Gastrocnemius medialis (tissue), 4 donors: ENCODE measurements around the gene RALGAPB. TPM values are rescaled to one million over a fixed set of nuclear protein-coding genes. Genes with fewer than 3 reads are reported as not detected.

ENCODE experiments used
- ATAC-seq, 2 donors: fragments of 150-250 bp; one replicate each; pipeline ENCODE4 v1.9.1; 2016
- DNase-seq, 2 donors: peaks; one replicate each; pipeline ENCODE4 v3.0.0-alpha.2; 2019
- H3K27ac ChIP-seq, 4 donors: fragments of 200-600 bp; sonication (generic); 1 replicate in 1 of 4; 2 replicates in 3 of 4; pipeline ENCODE4 v1.5.1; 2016 to 2018; ENCODE audit warnings: mild to moderate bottlenecking in 2 of 4, moderate library complexity in 1 of 4
- H3K27me3 ChIP-seq, 3 donors: fragments of 200-600 bp; sonication (generic) in 2 of 3; 1 replicate in 1 of 3; 2 replicates in 2 of 3; pipeline versions ENCODE4 v1.5.1 to v1.6.0; 2016 to 2019; ENCODE audit warnings: mild to moderate bottlenecking in 1 of 3, moderate library complexity in 1 of 3
- H3K36me3 ChIP-seq, 2 donors: fragments of 200-600 bp; sonication (generic) in 1 of 2; one replicate each; pipeline ENCODE4 v1.5.1; 2017 to 2018
- H3K4me1 ChIP-seq, 2 donors: fragments of 200-600 bp; sonication (generic) in 1 of 2; one replicate each; pipeline ENCODE4 v1.5.1; 2016 to 2017; ENCODE audit warnings: mild to moderate bottlenecking in 2 of 2
- H3K4me3 ChIP-seq, 4 donors: fragments of 200-600 bp; sonication (generic) in 3 of 4; 1 replicate in 1 of 4; 2 replicates in 3 of 4; pipeline ENCODE4 v1.5.1; 2016 to 2019; ENCODE audit warnings: mild to moderate bottlenecking in 2 of 4
- H3K9me3 ChIP-seq, 3 donors: fragments of 200-600 bp; sonication (generic) in 2 of 3; 1 replicate in 1 of 3; 2 replicates in 2 of 3; pipeline ENCODE4 v1.5.1; 2016 to 2019
- POLR2A ChIP-seq, 2 donors: fragments of 450-650 bp; IDR thresholded peaks; one replicate each; pipeline ENCODE4 v1.6.1; 2017; ENCODE audit warnings: antibody characterized with exemption in 2 of 2, mild to moderate bottlenecking in 2 of 2, moderate library complexity in 2 of 2
- in situ Hi-C, 4 donors: fragments of 200-750 bp; cut with MboI; loops; one replicate each; pipeline versions ENCODE4 v1.15.0 to v1.8.0; 2017; ENCODE audit warnings: low sequenced_read_pairs in 4 of 4
- intact Hi-C: fragments of 100-400 bp; cut with DNase I; formaldehyde crosslinking; loops from one replicate; pipeline ENCODE4 v1.15.1; 2023; ENCODE audit warnings: low total_unique reads
- total RNA-seq, 4 donors: library from RNA; depleted of rRNA; stranded (reverse); fragments of >200 nt; gene quantifications; one replicate each; pipeline versions ENCODE4 v1.1.0 to v1.2.3, GENCODE V29; 2016
- TF ChIP-seq, protein P1 (sequence below), 5 experiments: fragments of 450-650 bp in 3 of 5; fragments of 200-600 bp in 2 of 5; sonication (generic) in 2 of 5; IDR thresholded peaks in 4 of 5; conservative IDR thresholded peaks in 1 of 5; 1 replicate in 4 of 5; 2 replicates in 1 of 5; pipeline ENCODE4 v1.5.1; 2016 to 2019; ENCODE audit warnings: antibody characterized with exemption in 5 of 5, mild to moderate bottlenecking in 3 of 5, moderate library complexity in 3 of 5

The RALGAPB gene
- total RNA-seq, 4 donors from 2014 or later: 23.2 to 28.8 (median 26.0) TPM

DNA sequence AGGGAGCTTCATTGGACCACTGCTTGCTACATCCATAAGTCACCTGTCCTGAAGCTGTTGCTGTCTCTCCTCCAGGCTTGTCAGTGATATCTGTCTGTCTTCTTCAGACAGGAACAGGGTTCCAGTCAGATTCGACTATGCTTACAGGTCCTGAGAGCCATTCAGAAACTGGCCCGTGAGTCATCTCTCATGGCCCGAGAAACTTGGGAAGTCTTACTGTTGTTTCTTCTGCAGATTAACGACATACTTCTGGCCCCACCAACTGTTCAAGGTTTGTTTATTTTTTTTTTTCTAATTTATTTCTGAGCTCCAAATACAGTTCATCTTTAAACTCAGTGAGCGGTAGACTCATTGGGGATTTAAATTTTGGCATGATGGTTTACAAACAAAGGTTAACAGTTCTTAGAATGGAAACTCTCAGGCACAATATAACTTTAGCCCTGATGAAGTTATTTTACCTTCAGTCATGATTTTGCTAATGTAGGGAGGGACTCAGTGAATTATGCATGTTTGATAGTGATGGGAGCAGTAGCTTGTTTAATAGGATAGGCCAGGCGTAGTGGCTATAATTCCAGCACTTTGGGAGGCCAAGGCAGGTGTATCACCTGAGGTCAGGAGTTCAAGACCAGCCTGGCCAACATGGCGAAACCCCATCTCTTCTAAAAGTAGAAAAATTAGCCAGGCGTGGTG, 24.7 kb downstream of the RALGAPB start:
- H3K27me3 ChIP-seq: no peaks in the 10 kb centered on the region
- ATAC-seq: no peak
- H3K4me1 ChIP-seq: peaks cover 0 to 6% of the 10 kb centered on the region in 2 donors
- H3K36me3 ChIP-seq: peaks cover 2 to 76% of the 10 kb centered on the region in 2 donors
- no peak for DNase-seq
- no peak overlapping the region for H3K27ac ChIP-seq
- intact Hi-C loops: no loop called here
- H3K9me3 ChIP-seq: no peaks in the 10 kb centered on the region
- H3K4me3 ChIP-seq: no peak overlapping the region
- in situ Hi-C loops: no loop called here
- TF ChIP-seq, protein P1, sequence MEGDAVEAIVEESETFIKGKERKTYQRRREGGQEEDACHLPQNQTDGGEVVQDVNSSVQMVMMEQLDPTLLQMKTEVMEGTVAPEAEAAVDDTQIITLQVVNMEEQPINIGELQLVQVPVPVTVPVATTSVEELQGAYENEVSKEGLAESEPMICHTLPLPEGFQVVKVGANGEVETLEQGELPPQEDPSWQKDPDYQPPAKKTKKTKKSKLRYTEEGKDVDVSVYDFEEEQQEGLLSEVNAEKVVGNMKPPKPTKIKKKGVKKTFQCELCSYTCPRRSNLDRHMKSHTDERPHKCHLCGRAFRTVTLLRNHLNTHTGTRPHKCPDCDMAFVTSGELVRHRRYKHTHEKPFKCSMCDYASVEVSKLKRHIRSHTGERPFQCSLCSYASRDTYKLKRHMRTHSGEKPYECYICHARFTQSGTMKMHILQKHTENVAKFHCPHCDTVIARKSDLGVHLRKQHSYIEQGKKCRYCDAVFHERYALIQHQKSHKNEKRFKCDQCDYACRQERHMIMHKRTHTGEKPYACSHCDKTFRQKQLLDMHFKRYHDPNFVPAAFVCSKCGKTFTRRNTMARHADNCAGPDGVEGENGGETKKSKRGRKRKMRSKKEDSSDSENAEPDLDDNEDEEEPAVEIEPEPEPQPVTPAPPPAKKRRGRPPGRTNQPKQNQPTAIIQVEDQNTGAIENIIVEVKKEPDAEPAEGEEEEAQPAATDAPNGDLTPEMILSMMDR (IDR thresholded peaks at IDR 0.05 in 4 of 5, conservative IDR thresholded peaks at IDR 0.05 in 1 of 5): no peak
- TF ChIP-seq POLR2A (IDR thresholded peaks at IDR 0.05): no peak

DNA sequence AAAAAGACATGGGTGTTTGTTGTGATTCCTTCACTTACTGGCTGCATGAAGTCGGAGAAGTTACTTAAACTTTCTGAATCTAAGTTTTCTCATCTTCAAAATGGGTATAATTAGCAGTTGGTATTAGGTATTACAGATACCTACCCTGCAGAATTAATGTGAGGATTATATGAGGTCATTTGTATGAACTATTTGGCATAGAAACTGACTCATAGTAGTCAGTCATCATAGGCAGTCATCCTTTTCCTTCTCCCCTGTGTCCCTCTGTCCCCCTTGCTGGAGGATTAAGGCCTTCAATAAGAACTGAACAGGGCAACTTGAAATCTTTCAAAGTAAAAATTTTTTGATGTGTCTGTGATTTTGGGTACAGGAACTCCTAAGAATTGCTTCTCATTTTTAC, 26.3 kb downstream of the RALGAPB start:
- DNase-seq: no peak
- TF ChIP-seq, protein P1 (IDR thresholded peaks at IDR 0.05 in 4 of 5, conservative IDR thresholded peaks at IDR 0.05 in 1 of 5): no peak
- no peak for TF ChIP-seq POLR2A (IDR thresholded peaks at IDR 0.05)
- H3K9me3 ChIP-seq: no peaks in the 10 kb centered on the region
- H3K27me3 ChIP-seq: no peaks in the 10 kb centered on the region
- in situ Hi-C loops: no loop called here
- no peak overlapping the region for H3K4me3 ChIP-seq
- peaks cover 2 to 71% of the 10 kb centered on the region in 2 donors for H3K36me3 ChIP-seq
- intact Hi-C loops: no loop called here
- no peak overlapping the region for H3K27ac ChIP-seq
- H3K4me1 ChIP-seq: peaks cover 0 to 6% of the 10 kb centered on the region in 2 donors
- no peak for ATAC-seq

DNA sequence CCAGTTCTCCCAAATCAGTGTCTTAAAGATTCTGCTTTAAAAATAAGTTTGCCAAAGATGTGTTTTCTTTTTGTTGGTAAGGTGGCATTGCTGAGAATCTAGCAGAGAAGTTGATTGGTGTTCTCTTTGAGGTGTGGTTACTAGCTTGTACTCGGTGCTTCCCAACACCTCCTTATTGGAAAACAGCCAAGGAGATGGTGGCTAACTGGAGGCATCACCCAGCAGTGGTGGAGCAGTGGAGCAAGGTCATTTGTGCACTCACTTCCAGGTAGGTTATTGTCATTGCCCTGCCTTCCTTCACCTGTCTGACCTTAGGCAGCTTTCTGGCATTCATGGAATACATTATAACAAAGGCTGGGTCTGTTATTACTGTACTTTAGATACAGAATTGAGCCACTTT, 26.7 kb downstream of the RALGAPB start:
- intact Hi-C loops (no loop called here), in situ Hi-C loops (no loop called here)
- no peak for TF ChIP-seq POLR2A (IDR thresholded peaks at IDR 0.05)
- TF ChIP-seq, protein P1 (IDR thresholded peaks at IDR 0.05 in 4 of 5, conservative IDR thresholded peaks at IDR 0.05 in 1 of 5): no peak
- peaks cover 2 to 72% of the 10 kb centered on the region in 2 donors for H3K36me3 ChIP-seq
- no peaks in the 10 kb centered on the region for H3K9me3 ChIP-seq
- H3K4me1 ChIP-seq: peaks cover 0 to 6% of the 10 kb centered on the region in 2 donors
- no peak overlapping the region for H3K4me3 ChIP-seq
- no peak for ATAC-seq
- no peak for DNase-seq
- H3K27ac ChIP-seq: no peak overlapping the region
- H3K27me3 ChIP-seq: no peaks in the 10 kb centered on the region

DNA sequence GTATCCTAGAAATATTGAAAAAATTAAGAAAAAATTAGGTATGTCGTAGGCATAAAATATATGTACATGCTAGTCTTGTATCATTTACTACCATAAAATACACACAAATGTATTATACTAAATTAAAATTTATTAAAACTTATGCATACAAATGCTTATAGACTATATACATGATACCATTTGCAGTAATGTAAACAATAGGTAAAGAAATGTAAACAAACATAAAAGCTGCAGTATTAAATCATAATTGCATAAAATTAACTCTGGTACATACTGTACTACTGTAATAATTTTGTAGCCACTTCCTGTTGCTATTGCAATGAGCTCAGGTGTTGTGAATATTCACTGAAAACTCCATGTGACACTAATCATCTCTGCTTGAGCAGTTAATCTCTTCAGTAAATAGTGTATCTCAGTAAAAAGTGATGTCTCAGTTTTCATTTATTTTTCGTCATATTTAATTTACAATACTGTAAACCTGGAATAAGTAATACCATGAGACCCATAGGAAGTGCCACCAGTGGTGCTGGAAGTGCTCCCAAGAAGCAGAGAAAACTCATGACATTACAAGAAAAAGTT, 29.3 kb downstream of the RALGAPB start:
- Histone ChIP-seq H3K36me3 (peaks cover 0 to 65% of the 10 kb centered on the region in 2 donors), H3K27ac (no peak overlapping the region)

More for the DNA sequence above, 29.3 kb downstream of the RALGAPB start:
- no peaks in the 10 kb centered on the region for H3K4me1 ChIP-seq
- TF ChIP-seq POLR2A (IDR thresholded peaks at IDR 0.05): no peak
- TF ChIP-seq, protein P1 (IDR thresholded peaks at IDR 0.05 in 4 of 5, conservative IDR thresholded peaks at IDR 0.05 in 1 of 5): no peak
- no peak for DNase-seq
- no peaks in the 10 kb centered on the region for H3K27me3 ChIP-seq
- H3K4me3 ChIP-seq: no peak overlapping the region
- in situ Hi-C loops (no loop called here), intact Hi-C loops (no loop called here)
- no peaks in the 10 kb centered on the region for H3K9me3 ChIP-seq
- ATAC-seq: no peak
